T-helper 1 cell treated with Interleukin-12 subunit alpha and Interleukin-12 subunit beta and Interleukin-4 antibody, amounts not matched to agents 30 ng/mL and 1 ng/mL, for 36 hours (primary cell): ENCODE results near the gene STX18. TPM values are rescaled to one million over a fixed set of nuclear protein-coding genes. Genes with fewer than 3 reads are reported as not detected.
"Not testable (repeated sequence)": the region's sequence is repeated elsewhere in the genome, so short reads cannot be mapped to it uniquely, and the experiment has no call there.

Source experiments
- intact Hi-C: fragments of 100-400 bp; cut with micrococcal nuclease; formaldehyde crosslinking; loops from one replicate; pipeline ENCODE4 v1.15.1; 2024
- total RNA-seq: library from RNA; stranded (reverse); gene quantifications from 2 replicates; pipeline ENCODE4 v1.2.3, GENCODE V29; 2022

STX18 gene
- total RNA-seq, 1 donor from 2014 or later, result 20.7 TPM

- intact Hi-C loops, result not testable (repeated sequence)
Observed at GRCh38 chr4:4510641-4511040, 31.2 kb downstream of the STX18 start.

- intact Hi-C loops, result no loop called here
Observed at GRCh38 chr4:4509521-4509920, 32.3 kb downstream of the STX18 start.

GRCh38 chr4:4507923-4508322 lies 33.9 kb downstream of the STX18 start:
- intact Hi-C loops, result no loop called here

- intact Hi-C loops, result no loop called here
Observed at GRCh38 chr4:4507403-4507802, 34.4 kb downstream of the STX18 start.

GRCh38 chr4:4506961-4507360 lies 34.9 kb downstream of the STX18 start:
- intact Hi-C loops, result no loop called here

- intact Hi-C loops, result not testable (repeated sequence)
Observed at GRCh38 chr4:4505211-4505610, 36.6 kb downstream of the STX18 start.

GRCh38 chr4:4504783-4505182 lies 37.1 kb downstream of the STX18 start:
- intact Hi-C loops, result no loop called here

GRCh38 chr4:4502694-4503311 lies 39.0 kb downstream of the STX18 start:
- intact Hi-C loops, result no loop called here

GRCh38 chr4:4501679-4502078 lies 40.2 kb downstream of the STX18 start:
- intact Hi-C loops, result no loop called here

- intact Hi-C loops, result no loop called here
Observed at GRCh38 chr4:4499438-4500123, 42.3 kb downstream of the STX18 start.

- intact Hi-C loops, result no loop called here
Observed at GRCh38 chr4:4496592-4497372, 45.1 kb downstream of the STX18 start.

GRCh38 chr4:4494882-4495281 lies 47.0 kb downstream of the STX18 start:
- intact Hi-C loops, result no loop called here

- intact Hi-C loops, result loop anchor here (1.0 kb wide), 1 partner anchor 50 kb away; the partner anchor contains the start of gene STX18
Observed at GRCh38 chr4:4492161-4492847, 49.5 kb downstream of the STX18 start.

GRCh38 chr4:4491396-4491893 lies 50.4 kb downstream of the STX18 start:
- intact Hi-C loops, result no loop called here

GRCh38 chr4:4490816-4491215 lies 51.0 kb downstream of the STX18 start:
- intact Hi-C loops, result no loop called here

GRCh38 chr4:4490041-4490440 lies 51.8 kb downstream of the STX18 start:
- intact Hi-C loops, result no loop called here

- intact Hi-C loops, result loop anchor here (1.0 to 10.0 kb wide), 11 partner anchors 36 to 1336 kb away; partner anchors contain the start of genes MSX1 and STX18
Observed at GRCh38 chr4:4488405-4489404, 53.1 kb downstream of the STX18 start.

GRCh38 chr4:4486969-4487368 lies 54.9 kb downstream of the STX18 start:
- intact Hi-C loops, result loop anchor here (5.0 to 10.0 kb wide), 3 partner anchors 190 to 370 kb away; partner anchors contain the start of gene MSX1

GRCh38 chr4:4485806-4486205 lies 56.0 kb downstream of the STX18 start:
- intact Hi-C loops, result loop anchor here (5.0 to 10.0 kb wide), 3 partner anchors 191 to 371 kb away; partner anchors contain the start of gene MSX1
